Measurements from ENCODE around the gene KNCN. TPM values are rescaled to one million over a fixed set of nuclear protein-coding genes. Genes with fewer than 3 reads are reported as not detected.
A peak's percentile ranks its signal among the peaks of the same experiment; 100 is the strongest.

KNCN gene
- total RNA-seq, 1 experiment from 2014 or later = not detected

DNA sequence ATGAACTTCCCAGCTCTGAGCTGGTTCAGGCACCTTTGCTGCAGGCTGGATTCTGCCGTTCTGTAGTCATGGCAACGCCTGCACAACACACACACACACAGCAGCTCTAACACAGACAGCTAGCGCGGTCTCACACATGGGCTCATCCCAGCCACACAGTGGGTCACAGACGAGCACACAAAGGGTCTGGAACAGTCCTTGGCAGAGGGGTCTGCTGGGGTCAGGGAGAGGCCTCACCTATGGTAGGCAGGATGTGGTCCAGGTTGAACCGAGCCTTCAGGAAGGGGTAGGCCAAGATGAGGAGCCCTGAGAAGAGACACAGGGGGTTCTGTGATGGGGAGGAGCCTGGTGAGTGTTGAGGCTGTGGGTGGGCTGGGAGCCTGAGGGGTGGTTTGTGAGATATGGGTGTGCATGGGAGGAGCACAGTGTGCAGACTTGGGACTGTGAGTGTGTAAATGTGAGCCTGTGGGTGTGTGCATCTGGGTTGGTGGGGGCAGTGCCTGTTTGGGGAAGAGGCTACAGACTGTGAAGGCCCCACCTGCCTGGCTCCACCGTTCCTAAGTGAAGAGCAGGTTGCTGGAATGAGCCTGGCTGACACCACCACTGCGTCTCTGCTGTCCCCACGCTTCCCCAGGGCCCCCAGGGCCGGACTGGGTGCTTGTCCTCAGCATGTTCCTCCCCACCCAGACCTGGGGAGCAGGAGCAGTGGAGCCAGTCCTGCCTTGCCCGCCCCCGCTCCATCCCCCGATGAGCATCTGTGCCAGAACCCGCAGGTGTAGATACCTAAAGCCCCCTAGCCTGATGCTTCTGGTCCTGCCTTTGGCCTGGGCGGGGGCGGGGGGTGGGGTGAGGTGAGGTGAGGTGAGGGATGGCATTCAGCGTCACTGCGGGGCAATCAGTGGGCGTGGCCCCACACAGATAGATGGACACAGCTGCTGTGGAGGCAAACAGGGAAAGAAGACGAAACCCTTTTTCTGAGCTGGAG lies 1.5 kb downstream of the KNCN start:
- Histone ChIP-seq H3K4ac (ENCODE audit: low read depth, low read length) (peak overlapping the region; percentile 55; the same call in 1 of the 2 replicates), H3T11ph (ENCODE audit: low read length) (no peak overlapping the region), H2AK5ac (ENCODE audit: insufficient read length, low read length) (no peak overlapping the region), H3K14ac (ENCODE audit: insufficient read depth, low read length) (peak overlapping the region; percentile 79), H3K9ac (ENCODE audit: extremely low read depth, insufficient read length, low read length) (no peak overlapping the region), H3K9me3 (ENCODE audit: control insufficient read depth, low read depth, low read length) (no peaks in the 10 kb centered on the region), H3K23me2 (ENCODE audit: insufficient read length, low read depth, low read length, poor library complexity, severe bottlenecking) (no peaks in the 10 kb centered on the region), H3K27ac (ENCODE audit: insufficient read length, low read depth, low read length) (no peak overlapping the region), H2BK5ac (ENCODE audit: insufficient read length, low read length) (no peak overlapping the region), H4K20me1 (ENCODE audit: control insufficient read depth, insufficient read depth, insufficient read length) (no peaks in the 10 kb centered on the region), H3K18ac (ENCODE audit: insufficient read length, low read depth, low read length) (peak overlapping the region; percentile 66), H3K79me1 (ENCODE audit: insufficient read depth, low read depth, low read length, poor library complexity, severe bottlenecking) (no peaks in the 10 kb centered on the region), H3K56ac (ENCODE audit: insufficient read length, low read depth, low read length) (no peak overlapping the region), H4K91ac (ENCODE audit: insufficient read length, low read depth, low read length) (no peak overlapping the region), H2BK12ac (ENCODE audit: insufficient read length, low read depth, low read length) (no peak overlapping the region), H2BK15ac (ENCODE audit: low read depth, low read length) (no peak overlapping the region), H4K5ac (ENCODE audit: insufficient read length, low read depth, low read length) (no peak overlapping the region), H4K8ac (replicated peaks; ENCODE audit: insufficient read length, low read depth, low read length) (no peak overlapping the region), H3K27me3 (ENCODE audit: insufficient read depth, low read length) (peaks cover 11% of the 10 kb centered on the region), H3K23ac (ENCODE audit: insufficient read length, low read depth, low read length) (no peak overlapping the region), H3K4me2 (ENCODE audit: insufficient read depth, insufficient read length, low read length) (no peak overlapping the region), H3K4me1 (ENCODE audit: insufficient read depth, low read length) (peaks cover 2% of the 10 kb centered on the region; the same call in 1 of the 2 replicates), H2BK20ac (ENCODE audit: low read depth, low read length, poor library complexity, severe bottlenecking) (no peak overlapping the region), H2AFZ (ENCODE audit: low read length) (no peak overlapping the region), H3K79me2 (ENCODE audit: insufficient read depth, low read length) (no peaks in the 10 kb centered on the region), H2BK120ac (ENCODE audit: low read depth, low read length, poor library complexity, severe bottlenecking) (peak overlapping the region; percentile 79)
- TF ChIP-seq, protein P1, sequence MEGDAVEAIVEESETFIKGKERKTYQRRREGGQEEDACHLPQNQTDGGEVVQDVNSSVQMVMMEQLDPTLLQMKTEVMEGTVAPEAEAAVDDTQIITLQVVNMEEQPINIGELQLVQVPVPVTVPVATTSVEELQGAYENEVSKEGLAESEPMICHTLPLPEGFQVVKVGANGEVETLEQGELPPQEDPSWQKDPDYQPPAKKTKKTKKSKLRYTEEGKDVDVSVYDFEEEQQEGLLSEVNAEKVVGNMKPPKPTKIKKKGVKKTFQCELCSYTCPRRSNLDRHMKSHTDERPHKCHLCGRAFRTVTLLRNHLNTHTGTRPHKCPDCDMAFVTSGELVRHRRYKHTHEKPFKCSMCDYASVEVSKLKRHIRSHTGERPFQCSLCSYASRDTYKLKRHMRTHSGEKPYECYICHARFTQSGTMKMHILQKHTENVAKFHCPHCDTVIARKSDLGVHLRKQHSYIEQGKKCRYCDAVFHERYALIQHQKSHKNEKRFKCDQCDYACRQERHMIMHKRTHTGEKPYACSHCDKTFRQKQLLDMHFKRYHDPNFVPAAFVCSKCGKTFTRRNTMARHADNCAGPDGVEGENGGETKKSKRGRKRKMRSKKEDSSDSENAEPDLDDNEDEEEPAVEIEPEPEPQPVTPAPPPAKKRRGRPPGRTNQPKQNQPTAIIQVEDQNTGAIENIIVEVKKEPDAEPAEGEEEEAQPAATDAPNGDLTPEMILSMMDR (conservative IDR thresholded peaks at IDR 0.05) = no peak
- no CpG with 5 or more reads among the region's 20 CpGs for WGBS (ENCODE audit: extremely low coverage, insufficient read length, low lambda C conversion rate)
- H3K4me3 Mint-ChIP-seq = no peak overlapping the region; a peak in 1 of 5 replicates
- H3K4me1 Mint-ChIP-seq = peaks cover 10 to 31% of the 10 kb centered on the region in 2 experiments
- DNase-seq = peak; percentile 64
- peaks cover 40% of the 10 kb centered on the region for H3K27me3 Mint-ChIP-seq (ENCODE audit: low read depth)
- no peaks in the 10 kb centered on the region; a peak in 1 of 7 replicates for H3K36me3 Mint-ChIP-seq (ENCODE audit: insufficient read depth in 1 of 3, low read depth in 3 of 3)
- H3K9me3 Mint-ChIP-seq = no peaks in the 10 kb centered on the region
- H3K27ac Mint-ChIP-seq = peak overlapping the region in 1 of 3 experiments; percentile 90; a peak in 2 of 7 replicates
